NCI-H774 (cell line): ENCODE measurements around the gene PEX7.
A peak's percentile ranks its signal among the peaks of the same experiment; 100 is the strongest.
"Not testable (repeated sequence)": the region's sequence is repeated elsewhere in the genome, so short reads cannot be mapped to it uniquely, and the experiment has no call there.

Experiments used
- DNase-seq: peaks from one replicate; lab custom pipeline; 2025; lab: John Stamatoyannopoulos, UW

The PEX7 gene

GRCh38 chr6:136950436-136951126, 128.2 kb downstream of the PEX7 start:
- DNase-seq, result no peak

- DNase-seq, result peak; percentile 57
Observed at GRCh38 chr6:136952714-136953260, 130.4 kb downstream of the PEX7 start.

GRCh38 chr6:136955123-136955522, 132.7 kb downstream of the PEX7 start:
- no peak for DNase-seq

DNA sequence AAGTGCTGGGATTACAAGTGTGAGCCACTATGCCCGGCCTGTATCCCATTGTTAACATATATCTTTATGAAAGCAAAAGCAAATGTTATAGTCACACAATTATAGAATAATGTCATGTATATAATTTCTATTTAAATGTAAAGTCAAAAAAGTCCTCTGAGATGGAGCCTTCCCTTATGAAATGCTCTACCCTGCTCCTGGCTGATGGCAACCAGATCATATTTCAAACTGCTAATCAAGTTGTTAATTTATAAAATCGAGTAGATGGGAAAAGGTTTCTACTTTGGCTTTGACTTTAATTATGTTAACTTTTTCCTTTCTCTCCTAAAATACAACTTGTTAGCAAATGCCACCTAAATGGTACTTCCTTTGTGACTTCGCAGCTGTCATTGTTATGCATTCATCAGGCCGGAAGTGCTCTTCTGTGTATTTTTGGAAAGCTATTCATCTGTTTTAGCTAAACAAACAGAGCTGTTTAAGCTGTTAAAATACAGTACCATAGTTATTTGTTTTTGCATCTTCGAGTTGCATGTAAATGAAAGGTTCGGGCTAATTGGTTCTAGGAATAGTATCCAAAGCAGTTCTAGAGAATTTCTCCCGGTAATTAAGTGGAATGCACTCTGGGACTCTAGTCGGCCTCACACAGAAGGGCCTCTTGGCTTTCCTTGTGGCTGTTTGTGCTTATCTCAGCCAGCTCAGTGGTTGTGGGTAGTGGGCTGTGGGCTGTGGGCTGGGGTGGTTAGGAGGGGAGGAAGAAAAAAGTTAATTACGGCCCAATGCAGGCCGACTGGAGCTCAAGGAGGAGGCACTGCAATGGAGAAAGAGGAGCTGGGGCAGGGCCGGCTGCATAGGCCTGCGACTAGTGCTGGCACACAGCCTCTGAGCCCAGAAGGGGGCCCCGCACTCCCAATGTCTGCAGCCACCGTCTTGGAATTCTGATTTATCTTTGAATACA, 134.5 kb downstream of the PEX7 start:
- DNase-seq, result peak; percentile 89

DNA sequence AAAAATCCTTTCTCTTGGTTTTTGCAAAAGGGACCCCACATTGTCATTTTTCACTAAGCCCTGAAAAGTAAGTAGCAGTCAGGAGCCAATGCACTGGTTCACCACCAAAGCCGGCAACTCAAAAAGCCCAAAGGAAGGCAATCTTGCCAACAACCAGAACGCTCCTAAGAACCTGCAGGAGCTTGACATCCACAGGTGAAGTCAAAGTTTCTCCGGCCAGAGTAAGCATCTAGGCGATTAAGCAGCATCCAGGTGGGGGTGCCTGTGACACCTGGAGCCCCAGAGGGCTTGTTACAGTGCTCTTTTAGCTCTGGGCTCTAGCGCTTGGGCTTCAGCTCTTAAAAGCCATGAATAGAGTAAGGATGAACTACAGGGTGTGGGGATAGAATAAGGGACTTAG, 135.8 kb downstream of the PEX7 start:
- no peak for DNase-seq

- peak; percentile 86 for DNase-seq
Observed at GRCh38 chr6:136959471-136959891, 137.1 kb downstream of the PEX7 start.

GRCh38 chr6:136959935-136960334, 137.5 kb downstream of the PEX7 start:
- not testable (repeated sequence) for DNase-seq

- DNase-seq, result no peak
Observed at GRCh38 chr6:136960781-136961180, 138.4 kb downstream of the PEX7 start.

- peak; percentile 79 for DNase-seq
Observed at GRCh38 chr6:136961848-136962247, 139.5 kb downstream of the PEX7 start.

GRCh38 chr6:136962661-136963060, 140.3 kb downstream of the PEX7 start:
- peak; percentile 90 for DNase-seq

GRCh38 chr6:136963259-136963658, 140.9 kb downstream of the PEX7 start:
- DNase-seq, result peak; percentile 50
